HG02870 (cell line): Measurements from ENCODE around the gene ARPP21.

Source experiments
- ATAC-seq: cut with Tn5 transposase; IDR thresholded peaks from one replicate; pipeline ENCODE4 v1.9.1; 2021; ENCODE audit warnings: mild to moderate bottlenecking, moderate library complexity; ENCODE audit not compliant: unreplicated experiment

ARPP21 gene

GRCh38 chr3:35727179-35727578 lies 87.9 kb downstream of the ARPP21 start:
- ATAC-seq = no peak

GRCh38 chr3:35733341-35733740 lies 94.0 kb downstream of the ARPP21 start:
- no peak for ATAC-seq

GRCh38 chr3:35733864-35734263 lies 94.5 kb downstream of the ARPP21 start:
- no peak for ATAC-seq

- ATAC-seq = no peak
Measured at GRCh38 chr3:35737080-35737479, 97.8 kb downstream of the ARPP21 start.

GRCh38 chr3:35737527-35737926 lies 98.2 kb downstream of the ARPP21 start:
- no peak for ATAC-seq

- no peak for ATAC-seq
Measured at GRCh38 chr3:35737934-35738706, 98.8 kb downstream of the ARPP21 start.

- ATAC-seq = no peak
Measured at GRCh38 chr3:35739181-35739809, 100.0 kb downstream of the ARPP21 start.

- ATAC-seq = no peak
Measured at GRCh38 chr3:35739964-35740527, 100.7 kb downstream of the ARPP21 start.

- no peak for ATAC-seq
Measured at GRCh38 chr3:35743218-35743617, 103.9 kb downstream of the ARPP21 start.

- ATAC-seq = no peak
Measured at GRCh38 chr3:35744419-35744818, 105.1 kb downstream of the ARPP21 start.

GRCh38 chr3:35745351-35745750 lies 106.0 kb downstream of the ARPP21 start:
- no peak for ATAC-seq

GRCh38 chr3:35745802-35746484 lies 106.6 kb downstream of the ARPP21 start:
- no peak for ATAC-seq

- ATAC-seq = no peak
Measured at GRCh38 chr3:35746492-35746891, 107.2 kb downstream of the ARPP21 start.

GRCh38 chr3:35748144-35748543 lies 108.8 kb downstream of the ARPP21 start:
- ATAC-seq = no peak

GRCh38 chr3:35751207-35751606 lies 111.9 kb downstream of the ARPP21 start:
- ATAC-seq = no peak

GRCh38 chr3:35757991-35758757 lies 118.8 kb downstream of the ARPP21 start:
- no peak for ATAC-seq

GRCh38 chr3:35760146-35760545 lies 120.8 kb downstream of the ARPP21 start:
- no peak for ATAC-seq

- ATAC-seq = no peak
Measured at GRCh38 chr3:35761311-35761710, 122.0 kb downstream of the ARPP21 start.

GRCh38 chr3:35772381-35773015 lies 133.2 kb downstream of the ARPP21 start:
- no peak for ATAC-seq

GRCh38 chr3:35773417-35773816 lies 134.1 kb downstream of the ARPP21 start:
- ATAC-seq = no peak
